MM.1S (cell line): ENCODE results near the gene GSG1L.

Source experiments
- CTCF ChIP-seq: fragments of 300-600 bp; sonication (generic); IDR thresholded peaks from 2 replicates; pipeline ENCODE4 v1.5.1; 2016; ENCODE audit warnings: antibody characterized with exemption, low read length, mixed read lengths
- EZH2 ChIP-seq: fragments of 300-600 bp; sonication (generic); optimal IDR thresholded peaks from 2 replicates; pipeline ENCODE3; 2017; ENCODE audit warnings: low read depth, mild to moderate bottlenecking, antibody characterized with exemption, low read length, mixed read lengths
- EZH2phosphoT487 ChIP-seq: fragments of 300-600 bp; sonication (generic); IDR thresholded peaks from 2 replicates; pipeline ENCODE4 v1.6.1; 2018; ENCODE audit warnings: antibody characterized with exemption, low read length

DNA sequence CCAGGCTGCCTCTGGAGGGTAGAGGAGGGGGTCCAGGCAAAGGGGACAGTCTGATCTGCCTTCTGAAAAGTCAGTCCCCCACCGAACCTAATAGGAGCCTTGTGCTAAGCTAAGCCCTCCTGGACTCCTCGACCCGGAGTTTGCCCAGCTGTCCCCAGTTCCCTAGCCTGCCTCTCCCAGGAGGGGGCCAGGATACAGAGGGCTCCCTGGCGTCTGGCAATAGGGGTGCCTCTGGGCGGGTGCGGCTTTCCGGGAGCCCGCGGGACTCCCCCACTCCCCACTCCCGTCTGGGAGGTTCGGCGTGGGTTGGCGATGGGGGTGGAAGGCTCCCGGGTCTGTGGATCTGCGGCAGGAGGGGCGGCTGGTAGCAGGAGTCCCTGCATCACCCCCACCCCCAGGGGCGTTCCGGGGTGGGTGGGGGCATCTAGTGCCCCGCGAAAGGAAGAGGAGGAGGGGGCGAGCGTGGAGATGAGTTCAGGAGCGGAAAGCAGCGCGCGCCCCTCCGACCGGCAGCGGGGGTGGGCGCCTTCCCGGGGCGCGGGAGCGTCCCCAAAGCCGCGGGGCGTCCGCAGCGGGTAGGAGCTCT is 1.2 kb downstream of the GSG1L start:
- TF ChIP-seq CTCF (no peak), EZH2 (no peak), EZH2phosphoT487 (no peak)
